HG03039 (cell line): Measurements from ENCODE around the gene MYO18B.
"Not testable (repeated sequence)": the region's sequence is repeated elsewhere in the genome, so short reads cannot be mapped to it uniquely, and the experiment has no call there.

Source experiments
- ATAC-seq: cut with Tn5 transposase; IDR thresholded peaks from one replicate; pipeline ENCODE4 v1.9.1; 2021; ENCODE audit warnings: mild to moderate bottlenecking, moderate library complexity; ENCODE audit not compliant: unreplicated experiment

The MYO18B gene

GRCh38 chr22:25970374-25970911, 228.5 kb downstream of the MYO18B start:
- ATAC-seq: no peak

- ATAC-seq: no peak
Measured at GRCh38 chr22:25970999-25971811, 229.2 kb downstream of the MYO18B start.

- ATAC-seq: no peak
Measured at GRCh38 chr22:25972397-25972796, 230.4 kb downstream of the MYO18B start.

- no peak for ATAC-seq
Measured at GRCh38 chr22:25976356-25976755, 234.4 kb downstream of the MYO18B start.

GRCh38 chr22:25979968-25980367, 238.0 kb downstream of the MYO18B start:
- ATAC-seq: no peak

- ATAC-seq: not testable (repeated sequence)
Measured at GRCh38 chr22:25984911-25985310, 242.9 kb downstream of the MYO18B start.

GRCh38 chr22:25987948-25988347, 246.0 kb downstream of the MYO18B start:
- no peak for ATAC-seq

GRCh38 chr22:25990940-25991339, 249.0 kb downstream of the MYO18B start:
- ATAC-seq: no peak

GRCh38 chr22:25992331-25992730, 250.3 kb downstream of the MYO18B start:
- ATAC-seq: no peak

GRCh38 chr22:25996669-25997068, 254.7 kb downstream of the MYO18B start:
- ATAC-seq: no peak

GRCh38 chr22:25997886-25998775, 256.1 kb downstream of the MYO18B start:
- ATAC-seq: no peak

- ATAC-seq: no peak
Measured at GRCh38 chr22:26002456-26002855, 260.5 kb downstream of the MYO18B start.

GRCh38 chr22:26004477-26004876, 262.5 kb downstream of the MYO18B start:
- ATAC-seq: no peak

GRCh38 chr22:26008587-26008986, 266.6 kb downstream of the MYO18B start:
- no peak for ATAC-seq

GRCh38 chr22:26016916-26017315, 274.9 kb downstream of the MYO18B start:
- no peak for ATAC-seq

- no peak for ATAC-seq
Measured at GRCh38 chr22:26017932-26018331, 275.9 kb downstream of the MYO18B start.

GRCh38 chr22:26019596-26019995, 277.6 kb downstream of the MYO18B start:
- no peak for ATAC-seq

GRCh38 chr22:26021516-26021915, 279.5 kb downstream of the MYO18B start:
- ATAC-seq: no peak

GRCh38 chr22:26023104-26023775, 281.3 kb downstream of the MYO18B start:
- no peak for ATAC-seq

- no peak for ATAC-seq
Measured at GRCh38 chr22:26025626-26026025, 283.6 kb downstream of the MYO18B start.

GRCh38 chr22:26027341-26027740, 285.4 kb downstream of the MYO18B start:
- ATAC-seq: no peak
